H1 (cell line): Measurements from ENCODE around the gene NHSL2. TPM values are rescaled to one million over a fixed set of nuclear protein-coding genes. Genes with fewer than 3 reads are reported as not detected.

Source experiments
- CTCF ChIA-PET: fragments of 300-600 bp; sonication (Branson Sonifier 250); formaldehyde crosslinking; loops from one replicate; lab custom pipeline; 2021; ENCODE audit not compliant: partially characterized antibody; lab: Charles Lee
- POLR2A ChIA-PET: fragments of 300-600 bp; sonication (Branson Sonifier 250); formaldehyde crosslinking; loops from one replicate; lab custom pipeline; 2021; ENCODE audit warnings: inconsistent platforms; ENCODE audit not compliant: partially characterized antibody; lab: Charles Lee
- DNase-seq, 2 experiments: peaks; one replicate each; pipeline versions ENCODE4 v3.0.0 to v3.0.0-alpha.2; 2010 to 2022; ENCODE audit warnings: low spot score in 2 of 2, low read depth in 1 of 2, mixed read lengths in 1 of 2
- FAIRE-seq: peaks from 2 replicates; lab custom pipeline; 2011; peaks lifted over from hg19 to GRCh38; lab: Jason Lieb, UNC
- H2AFZ ChIP-seq: 2 replicates; pipeline ENCODE4 v1.8.1; 2012; ENCODE audit warnings: low read length, inconsistent platforms
- H2AK5ac ChIP-seq: 2 replicates; pipeline ENCODE4 v1.6.1; 2013; ENCODE audit warnings: low read depth, low read length
- H2BK120ac ChIP-seq: replicated peaks from 2 replicates; pipeline ENCODE3; 2013; ENCODE audit warnings: low read depth, low read length, inconsistent platforms
- H2BK12ac ChIP-seq: 2 replicates; pipeline ENCODE4 v1.6.1; 2013; ENCODE audit warnings: low read depth, low read length
- H2BK15ac ChIP-seq: 2 replicates; pipeline ENCODE4 v1.6.1; 2013; ENCODE audit warnings: low read length
- H2BK20ac ChIP-seq: 2 replicates; pipeline ENCODE4 v1.6.1; 2013; ENCODE audit warnings: low read length
- H2BK5ac ChIP-seq: 2 replicates; pipeline ENCODE4 v1.6.1; 2013; ENCODE audit warnings: low read depth, low read length
- H3K14ac ChIP-seq: 2 replicates; pipeline ENCODE4 v1.6.1; 2013; ENCODE audit warnings: inconsistent platforms; ENCODE audit not compliant: insufficient read length
- H3K18ac ChIP-seq: 2 replicates; pipeline ENCODE4 v1.6.1; 2013; ENCODE audit warnings: low read length; ENCODE audit errors: extremely low read depth
- H3K23ac ChIP-seq: 2 replicates; pipeline ENCODE4 v1.6.1; 2013; ENCODE audit warnings: inconsistent platforms; ENCODE audit not compliant: insufficient read length
- H3K23me2 ChIP-seq: 2 replicates; pipeline ENCODE4 v1.6.1; 2013; ENCODE audit warnings: low read depth, low read length
- H3K27ac ChIP-seq: 2 replicates; pipeline ENCODE4 v1.6.1; 2011; ENCODE audit warnings: low read depth, low read length, inconsistent platforms
- H3K27me3 ChIP-seq, 4 experiments: replicated peaks in 1 of 4; 1 replicate in 1 of 4; 2 replicates in 3 of 4; pipeline versions ENCODE4 v1.6.1 to v1.8.1; 2011 to 2013; ENCODE audit warnings: low read length in 3 of 4, mild to moderate bottlenecking in 3 of 4, inconsistent platforms in 2 of 4, mixed read lengths in 2 of 4, moderate library complexity in 1 of 4; ENCODE audit not compliant: control insufficient read depth in 3 of 4, insufficient read depth in 3 of 4; ENCODE audit errors: extremely low read depth in 1 of 4
- H3K36me3 ChIP-seq, 4 experiments: 2 replicates each; pipeline versions ENCODE4 v1.6.1 to v1.8.1; 2011 to 2013; ENCODE audit warnings: mild to moderate bottlenecking in 4 of 4, low read length in 3 of 4, moderate library complexity in 2 of 4, control low read depth in 1 of 4, inconsistent platforms in 1 of 4; ENCODE audit not compliant: insufficient read depth in 4 of 4, control insufficient read depth in 2 of 4
- H3K4ac ChIP-seq: replicated peaks from 2 replicates; pipeline ENCODE3; 2013; ENCODE audit warnings: low read length, low read depth, mixed read lengths, inconsistent platforms; ENCODE audit not compliant: insufficient read length
- H3K4me1 ChIP-seq, 4 experiments: replicated peaks in 1 of 4; 1 replicate in 1 of 4; 2 replicates in 3 of 4; pipeline versions ENCODE4 v1.6.1 to v1.8.1; 2011 to 2013; ENCODE audit warnings: low read length in 3 of 4, inconsistent platforms in 2 of 4, mixed read lengths in 1 of 4; ENCODE audit not compliant: insufficient read depth in 4 of 4, control insufficient read depth in 3 of 4
- H3K4me2 ChIP-seq, 2 experiments: 2 replicates each; pipeline versions ENCODE4 v1.6.1 to v1.8.1; 2011 to 2013; ENCODE audit warnings: low read depth in 2 of 2, low read length in 2 of 2, control low read depth in 1 of 2, inconsistent platforms in 1 of 2, mild to moderate bottlenecking in 1 of 2; ENCODE audit not compliant: insufficient read depth in 1 of 2
- H3K4me3 ChIP-seq, 4 experiments: fragments of 200-600, 300-600 bp in 1 of 4; sonication (generic), shearing (Covaris generic), sonication (Bioruptor Twin) in 1 of 4; 2 replicates each; pipeline versions ENCODE4 v1.5.1 to v1.8.1; 2011 to 2016; ENCODE audit warnings: low read length in 4 of 4, low read depth in 3 of 4, control low read depth in 2 of 4, inconsistent platforms in 2 of 4, mild to moderate bottlenecking in 2 of 4, mixed read lengths in 1 of 4, moderate library complexity in 1 of 4; ENCODE audit not compliant: insufficient read depth in 2 of 4; ENCODE audit errors: extremely low read depth in 1 of 4
- H3K56ac ChIP-seq: replicated peaks from 2 replicates; pipeline ENCODE3; 2013; ENCODE audit warnings: low read depth, mild to moderate bottlenecking, mixed read lengths, low read length, inconsistent platforms; ENCODE audit not compliant: insufficient read length
- H3K79me1 ChIP-seq: 2 replicates; pipeline ENCODE4 v1.6.1; 2013; ENCODE audit warnings: low read depth, low read length, control low read depth
- H3K79me2 ChIP-seq, 2 experiments: 2 replicates each; pipeline versions ENCODE4 v1.6.1 to v1.8.1; 2012 to 2013; ENCODE audit warnings: low read length in 2 of 2, mild to moderate bottlenecking in 2 of 2, inconsistent platforms in 1 of 2; ENCODE audit not compliant: insufficient read depth in 2 of 2, control insufficient read depth in 1 of 2
- H3K9ac ChIP-seq, 4 experiments: replicated peaks in 1 of 4; 1 replicate in 1 of 4; 2 replicates in 3 of 4; pipeline versions ENCODE4 v1.6.1 to v1.8.1; 2011 to 2013; ENCODE audit warnings: low read depth in 3 of 4, low read length in 3 of 4, control low read depth in 2 of 4, mild to moderate bottlenecking in 2 of 4, moderate library complexity in 2 of 4, inconsistent platforms in 1 of 4; ENCODE audit errors: extremely low read depth in 1 of 4
- H3K9me3 ChIP-seq, 2 experiments: 2 replicates each; pipeline versions ENCODE4 v1.6.1 to v1.8.1; 2012 to 2013; ENCODE audit warnings: mild to moderate bottlenecking in 2 of 2, moderate library complexity in 2 of 2, control low read depth in 1 of 2, inconsistent platforms in 1 of 2, low read depth in 1 of 2, low read length in 1 of 2, mixed read lengths in 1 of 2; ENCODE audit not compliant: insufficient read depth in 2 of 2
- H4K20me1 ChIP-seq, 2 experiments: replicated peaks in 1 of 2; 2 replicates each; pipeline versions ENCODE3 to v1.8.1; 2011 to 2013; ENCODE audit warnings: inconsistent platforms in 2 of 2, low read length in 2 of 2, mild to moderate bottlenecking in 1 of 2; ENCODE audit not compliant: insufficient read depth in 2 of 2, control insufficient read depth in 1 of 2
- H4K5ac ChIP-seq: 2 replicates; pipeline ENCODE4 v1.6.1; 2013; ENCODE audit warnings: low read length, low read depth, mixed read lengths, inconsistent platforms; ENCODE audit not compliant: insufficient read length
- H4K8ac ChIP-seq: 2 replicates; pipeline ENCODE4 v1.8.0; 2013; ENCODE audit warnings: mild to moderate bottlenecking, moderate library complexity, low read length, inconsistent platforms; ENCODE audit not compliant: insufficient read depth; ENCODE audit errors: extremely low read depth
- H4K91ac ChIP-seq: replicated peaks from 2 replicates; pipeline ENCODE3; 2013; ENCODE audit warnings: low read length, mixed read lengths, inconsistent platforms; ENCODE audit not compliant: insufficient read length
- ASH2L ChIP-seq: fragments of 200-600, 300-600 bp; sonication (generic); IDR thresholded peaks from one replicate; pipeline ENCODE4 v1.7.1; 2017; ENCODE audit warnings: low read length
- CEBPB ChIP-seq: IDR thresholded peaks from 2 replicates; pipeline ENCODE4 v1.6.1; 2012; ENCODE audit warnings: low read depth, low read length
- CTBP2 ChIP-seq: IDR thresholded peaks from 2 replicates; pipeline ENCODE4 v1.7.0; 2011; ENCODE audit warnings: borderline replicate concordance, mild to moderate bottlenecking, moderate library complexity, mixed read lengths, low read length; ENCODE audit not compliant: insufficient read depth, insufficient read length
- E2F6 ChIP-seq: IDR thresholded peaks from 2 replicates; pipeline ENCODE4 v1.6.1; 2012; ENCODE audit warnings: inconsistent platforms
- HDAC6 ChIP-seq: IDR thresholded peaks from one replicate; pipeline ENCODE4 v1.7.1; 2012; ENCODE audit warnings: low read depth, mild to moderate bottlenecking, inconsistent platforms, low read length, moderate library complexity
- JUND ChIP-seq: IDR thresholded peaks from 2 replicates; pipeline ENCODE4 v1.6.1; 2011; ENCODE audit warnings: mild to moderate bottlenecking, improper control_type of control experiment, low read length
- NRF1 ChIP-seq: IDR thresholded peaks from 2 replicates; pipeline ENCODE4 v1.6.1; 2011; ENCODE audit warnings: mild to moderate bottlenecking, low read depth, low read length, improper control_type of control experiment
- RBBP5 ChIP-seq: IDR thresholded peaks from 2 replicates; pipeline ENCODE4 v1.7.1; 2012; ENCODE audit warnings: low read depth, mild to moderate bottlenecking, inconsistent platforms, low read length, moderate library complexity, borderline replicate concordance
- RFX5 ChIP-seq: IDR thresholded peaks from 2 replicates; pipeline ENCODE4 v1.6.1; 2011; ENCODE audit warnings: low read depth, low read length, improper control_type of control experiment, borderline replicate concordance
- RNF2 ChIP-seq: fragments of 200-900, 300-1000 bp; sonication (generic); IDR thresholded peaks from 2 replicates; pipeline ENCODE4 v1.7.1; 2016; ENCODE audit warnings: borderline replicate concordance, low read depth, mild to moderate bottlenecking, antibody characterized with exemption, low read length; ENCODE audit not compliant: poor library complexity, severe bottlenecking; ENCODE audit errors: missing control alignments
- SIN3A ChIP-seq, 2 experiments: IDR thresholded peaks in 1 of 2; conservative IDR thresholded peaks in 1 of 2; 2 replicates each; pipeline ENCODE4 v1.6.1; 2011 to 2012; ENCODE audit warnings: low read length in 2 of 2, improper control_type of control experiment in 1 of 2, low read depth in 1 of 2, mild to moderate bottlenecking in 1 of 2
- WGBS, 2 experiments: shearing (Covaris generic) in 1 of 2; methylation state at CpG; one replicate each; pipeline versions ENCODE4 v1.1.6 to v1.1.7; 2013 to 2015; ENCODE audit warnings: low lambda C conversion rate in 2 of 2, mixed read lengths in 2 of 2, inconsistent platforms in 1 of 2, low coverage in 1 of 2, missing lambda C conversion rate in 1 of 2; ENCODE audit not compliant: insufficient replicate concordance in 2 of 2, insufficient coverage in 1 of 2, insufficient read length in 1 of 2; ENCODE audit errors: extremely low coverage in 1 of 2, missing lambda C conversion rate in 1 of 2; 5-methylcytosine and 5-hydroxymethylcytosine counted together
- polyA plus RNA-seq, 7 experiments: library from polyadenylated mRNA; depleted of rRNA in 3 of 7; stranded (reverse) in 5 of 7; unstranded in 2 of 7; fragments of >200 nt in 5 of 7; fragments of 200-250 nt in 2 of 7; gene quantifications; 1 replicate in 5 of 7; 2 replicates in 1 of 7; 4 replicates in 1 of 7; pipeline versions ENCODE4 v1.2.1 to v1.2.3, GENCODE V29; 2011 to 2013; ENCODE audit warnings: missing spikeins in 2 of 7, mixed read lengths in 2 of 7
- total RNA-seq: library from RNA; stranded (reverse); fragmentation: NEBNext Ultra II Directional; extraction: Animal tissue kit (Norgen Biotek cat#: 25700); gene quantifications from 2 replicates; pipeline ENCODE4 v1.2.1, GENCODE V29; 2021

The NHSL2 gene
- total and polyA plus RNA-seq, 2 of the 8 experiments (the other 6 are each of a cell fraction or from before 2014, with no cell fraction given): 3.7 to 7.2 TPM

GRCh38 chrX:71927040-71927439 is 16.4 kb downstream of the NHSL2 start:
- H3K79me1 ChIP-seq: no peaks in the 10 kb centered on the region
- H3K27me3 ChIP-seq: no peaks in the 10 kb centered on the region
- H4K5ac ChIP-seq: no peak overlapping the region
- H3K4me3 ChIP-seq: no peak overlapping the region
- H3K36me3 ChIP-seq: no peaks in the 10 kb centered on the region
- H2BK5ac ChIP-seq: no peak overlapping the region
- peaks cover 0 to 4% (median 1%) of the 10 kb centered on the region in 4 experiments; a peak in 3 of 7 replicates for H3K4me1 ChIP-seq
- no peak overlapping the region for H2BK20ac ChIP-seq
- no peak overlapping the region for H4K91ac ChIP-seq
- 77% methylated on average over 7 of the region's 7 CpGs; no CpG with 5 or more reads in 1 of the 2 experiments for WGBS, 2 experiments
- no peak overlapping the region for H3K27ac ChIP-seq
- H2AK5ac ChIP-seq: 0 out of 2 replicates have a peak overlapping the region, but pooled peaks have one; percentile 39
- H4K8ac ChIP-seq: 0 out of 2 replicates have a peak overlapping the region, but pooled peaks have one; percentile 35
- no peak for DNase-seq
- peaks cover 0 to 46% of the 10 kb centered on the region in 2 experiments; a peak in 2 of 4 replicates for H3K79me2 ChIP-seq
- no peak for TF ChIP-seq SIN3A (conservative IDR thresholded peaks at IDR 0.05 in 1 of 2, IDR thresholded peaks at IDR 0.05 in 1 of 2; ENCODE audit: low read depth in 1 of 2, low read length in 2 of 2)
- TF ChIP-seq NRF1: no peak
- TF ChIP-seq CEBPB: no peak
- no peak for TF ChIP-seq JUND
- TF ChIP-seq RNF2: no peak
- no peak for TF ChIP-seq HDAC6
- no peak for TF ChIP-seq RFX5
- TF ChIP-seq ASH2L: no peak
- no peak for TF ChIP-seq E2F6
- TF ChIP-seq CTBP2: no peak
- TF ChIP-seq RBBP5: no peak
- no peak overlapping the region for H3K14ac ChIP-seq
- H4K20me1 ChIP-seq: peaks cover 0 to 2% of the 10 kb centered on the region in 2 experiments
- no peak overlapping the region for H2AFZ ChIP-seq
- no peak overlapping the region for H3K4ac ChIP-seq
- no peak overlapping the region for H2BK15ac ChIP-seq
- ChIA-PET POLR2A (interaction anchor here (0.6 kb wide), 1 partner anchor 646 kb away, joined by 3 read pairs; no protein-coding TSS in a partner anchor), CTCF (interaction anchor here (0.9 to 1.6 kb wide), 3 partner anchors 9 to 95 kb away, joined by 3 read pairs; no protein-coding TSS in a partner anchor)
- H3K9me3 ChIP-seq: no peaks in the 10 kb centered on the region
- H3K4me2 ChIP-seq: no peak overlapping the region
- H3K9ac ChIP-seq: no peak overlapping the region
- no peak overlapping the region for H2BK12ac ChIP-seq
- H2BK120ac ChIP-seq: no peak overlapping the region
- no peak overlapping the region for H3K56ac ChIP-seq
- no peak overlapping the region for H3K23ac ChIP-seq
- H3K23me2 ChIP-seq: no peaks in the 10 kb centered on the region
- H3K18ac ChIP-seq: no peak overlapping the region
- FAIRE-seq: peak; percentile 55
